Fibroblast of the aortic adventitia (primary cell): ENCODE measurements around the gene FAM210B. TPM values are rescaled to one million over a fixed set of nuclear protein-coding genes. Genes with fewer than 3 reads are reported as not detected.

Experiments used
- DNase-seq: peaks from one replicate; pipeline ENCODE4 v3.0.0-alpha.2; 2010; ENCODE audit warnings: low read depth
- H3K4me3 ChIP-seq: 2 replicates; pipeline ENCODE4 v1.5.1; 2011; ENCODE audit warnings: low read depth, mild to moderate bottlenecking, control low read depth, low read length, moderate library complexity
- total RNA-seq: library from RNA; depleted of rRNA; stranded (reverse); fragments of >200 nt; gene quantifications from 2 replicates; pipeline ENCODE4 v1.2.3, GENCODE V29; 2012; ENCODE audit warnings: low replicate concordance
- TF ChIP-seq, protein P1 (sequence below): IDR thresholded peaks from 2 replicates; pipeline ENCODE4 v1.5.1; 2011; ENCODE audit warnings: mild to moderate bottlenecking, low read length, control low read depth, inconsistent platforms; ENCODE audit not compliant: insufficient read depth

FAM210B gene
- total RNA-seq, 1 donor = 53.3 TPM

DNA sequence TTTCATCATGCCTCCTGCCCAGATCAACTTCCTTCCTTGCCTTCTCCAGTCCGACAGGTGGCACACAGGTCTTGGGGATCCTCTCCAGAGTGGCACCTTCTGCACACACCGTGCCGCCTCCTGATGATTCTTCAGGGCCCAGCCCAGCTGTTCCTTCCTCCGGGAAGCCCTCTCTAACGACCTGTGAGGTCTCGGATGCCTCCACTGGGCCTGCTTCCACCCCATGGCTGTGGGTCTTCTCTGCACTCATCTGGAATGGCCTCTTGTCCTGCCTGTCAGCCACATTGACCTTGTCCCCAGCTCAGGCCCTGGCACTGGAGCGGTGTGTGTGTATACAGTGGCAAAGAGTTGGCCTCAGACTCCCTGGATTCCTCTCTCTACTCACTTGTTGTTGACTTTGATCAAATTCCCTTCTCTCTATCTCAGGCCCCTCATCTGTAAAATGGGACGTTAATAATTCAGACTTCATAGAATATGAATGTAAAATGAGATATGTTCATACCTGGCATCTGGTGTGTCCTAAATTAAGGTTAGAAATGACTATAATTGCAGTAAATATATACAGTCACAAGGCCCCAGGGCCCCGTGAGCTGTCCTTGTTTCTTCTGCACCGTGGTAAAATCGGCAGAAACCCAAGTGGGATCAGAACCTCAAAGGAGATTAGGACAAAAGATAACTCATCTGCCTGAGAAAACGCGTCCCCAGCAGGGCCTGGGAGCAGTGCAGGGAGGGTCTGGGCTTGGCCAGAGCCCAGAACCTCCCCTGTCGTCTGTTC is 1.5 kb downstream of the FAM210B start:
- TF ChIP-seq, protein P1, sequence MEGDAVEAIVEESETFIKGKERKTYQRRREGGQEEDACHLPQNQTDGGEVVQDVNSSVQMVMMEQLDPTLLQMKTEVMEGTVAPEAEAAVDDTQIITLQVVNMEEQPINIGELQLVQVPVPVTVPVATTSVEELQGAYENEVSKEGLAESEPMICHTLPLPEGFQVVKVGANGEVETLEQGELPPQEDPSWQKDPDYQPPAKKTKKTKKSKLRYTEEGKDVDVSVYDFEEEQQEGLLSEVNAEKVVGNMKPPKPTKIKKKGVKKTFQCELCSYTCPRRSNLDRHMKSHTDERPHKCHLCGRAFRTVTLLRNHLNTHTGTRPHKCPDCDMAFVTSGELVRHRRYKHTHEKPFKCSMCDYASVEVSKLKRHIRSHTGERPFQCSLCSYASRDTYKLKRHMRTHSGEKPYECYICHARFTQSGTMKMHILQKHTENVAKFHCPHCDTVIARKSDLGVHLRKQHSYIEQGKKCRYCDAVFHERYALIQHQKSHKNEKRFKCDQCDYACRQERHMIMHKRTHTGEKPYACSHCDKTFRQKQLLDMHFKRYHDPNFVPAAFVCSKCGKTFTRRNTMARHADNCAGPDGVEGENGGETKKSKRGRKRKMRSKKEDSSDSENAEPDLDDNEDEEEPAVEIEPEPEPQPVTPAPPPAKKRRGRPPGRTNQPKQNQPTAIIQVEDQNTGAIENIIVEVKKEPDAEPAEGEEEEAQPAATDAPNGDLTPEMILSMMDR = no peak
- DNase-seq = no peak

GRCh38 chr20:56360908-56361205 is 2.1 kb downstream of the FAM210B start:
- DNase-seq = no peak
- TF ChIP-seq, protein P1 = no peak
- H3K4me3 ChIP-seq = peak overlapping the region; percentile 17

More for the DNA sequence above, 1.5 kb downstream of the FAM210B start:
- H3K4me3 ChIP-seq = peak overlapping the region; percentile 90

DNA sequence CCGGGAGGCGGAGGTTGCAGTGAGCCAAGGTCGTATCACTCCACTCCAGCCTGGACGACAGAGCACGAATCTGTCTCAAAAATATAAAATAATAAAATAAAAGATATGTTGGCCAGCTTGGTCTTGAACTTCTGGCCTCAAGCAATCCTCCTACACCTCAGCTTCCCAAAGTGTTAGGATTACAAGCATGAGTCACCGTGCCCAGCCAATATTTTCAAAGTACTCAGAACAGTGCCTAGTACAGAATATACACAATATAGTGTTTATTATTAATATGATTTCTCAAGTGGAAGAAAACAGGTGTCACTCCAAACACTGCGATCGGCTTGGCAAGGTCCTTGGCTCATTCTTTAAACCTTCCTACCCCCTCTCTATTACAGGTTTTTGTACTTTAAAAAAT is 3.1 kb downstream of the FAM210B start:
- TF ChIP-seq, protein P1 = no peak
- H3K4me3 ChIP-seq = no peak overlapping the region
- DNase-seq = no peak

DNA sequence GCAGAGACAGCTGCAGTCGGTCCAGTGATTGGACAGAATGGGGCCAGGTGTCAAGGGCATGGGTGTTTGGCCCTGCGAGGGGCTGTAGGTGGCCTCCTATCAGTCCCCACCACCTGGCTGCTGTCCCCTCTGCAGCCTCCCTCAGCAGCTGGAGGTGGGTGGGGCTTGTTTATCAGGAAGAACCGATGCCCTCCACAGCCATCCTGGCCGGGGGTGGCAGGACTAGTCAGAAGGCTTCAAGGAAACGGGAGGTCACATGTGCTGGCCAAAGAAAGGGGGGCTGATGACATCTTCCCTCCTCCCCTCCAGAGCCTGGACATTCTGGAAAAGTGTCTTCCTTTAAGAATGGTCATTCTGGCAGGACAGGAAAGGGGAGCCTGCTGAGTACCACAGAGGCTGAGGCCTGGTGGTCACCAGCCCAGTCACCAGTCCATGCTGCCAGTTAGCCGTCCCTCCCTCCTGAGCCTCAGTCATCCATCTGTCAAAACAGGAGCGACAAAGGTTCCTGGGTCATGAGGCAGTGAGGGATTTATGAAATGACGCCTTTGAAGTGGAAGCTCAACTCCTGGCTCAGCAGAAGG is 4.1 kb downstream of the FAM210B start:
- TF ChIP-seq, protein P1 = no peak
- no peak for DNase-seq

GRCh38 chr20:56363491-56363890 is 4.7 kb downstream of the FAM210B start:
- TF ChIP-seq, protein P1 = no peak
- no peak for DNase-seq
- H3K4me3 ChIP-seq = no peak overlapping the region

More for the DNA sequence above, 4.1 kb downstream of the FAM210B start:
- no peak overlapping the region for H3K4me3 ChIP-seq

DNA sequence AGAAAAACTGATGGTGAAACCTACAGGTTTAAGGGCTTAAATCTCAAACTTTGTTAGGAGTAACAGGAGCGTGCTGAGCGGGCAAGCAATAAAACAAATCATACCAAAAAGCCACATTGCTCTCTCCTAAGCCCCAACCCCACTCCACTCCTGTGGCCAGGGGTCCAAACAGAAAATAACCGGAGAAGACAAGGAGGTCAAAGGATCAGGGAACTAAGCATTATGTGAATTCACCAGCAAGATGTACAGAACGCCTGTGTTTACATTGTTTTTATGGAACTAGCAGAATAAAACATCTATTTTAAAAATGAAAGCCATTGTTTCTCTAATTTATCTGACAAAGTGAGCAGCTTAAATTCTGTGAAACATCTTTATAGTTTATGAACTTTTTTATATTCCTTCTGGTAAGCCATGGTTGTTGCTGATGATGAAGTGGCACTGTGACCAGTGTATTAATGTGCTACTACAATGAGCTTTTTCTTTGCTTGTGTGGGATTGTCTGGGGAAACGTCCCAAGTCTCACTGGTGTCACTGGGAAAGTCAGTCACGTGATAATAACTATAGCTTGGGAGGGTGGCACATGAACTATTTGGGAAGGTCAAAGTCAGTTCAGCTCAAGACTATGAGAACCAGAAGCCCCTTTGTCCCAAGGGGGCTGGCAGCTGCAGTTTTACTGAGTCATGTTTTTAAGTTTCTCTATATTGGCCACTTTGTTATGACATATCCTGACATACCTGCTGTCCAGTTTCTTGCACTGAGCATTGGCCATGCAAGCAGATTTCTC is 9.8 kb downstream of the FAM210B start:
- H3K4me3 ChIP-seq = no peak overlapping the region
- no peak for DNase-seq
- TF ChIP-seq, protein P1 = no peak
